IPS-18a (cell line): Measurements from ENCODE around the gene LOXHD1.

Source experiments
- H3K27ac ChIP-seq: one replicate; pipeline ENCODE4 v1.5.1; 2013; ENCODE audit warnings: low read length
- H3K27me3 ChIP-seq: one replicate; pipeline ENCODE4 v1.6.1; 2013; ENCODE audit warnings: mild to moderate bottlenecking, low read length; ENCODE audit not compliant: control insufficient read depth, insufficient read depth
- H3K36me3 ChIP-seq: one replicate; pipeline ENCODE4 v1.6.1; 2013; ENCODE audit warnings: low read depth, low read length; ENCODE audit not compliant: control insufficient read depth
- H3K4me1 ChIP-seq: one replicate; pipeline ENCODE4 v1.6.1; 2013; ENCODE audit warnings: low read depth, low read length; ENCODE audit not compliant: control insufficient read depth
- H3K4me3 ChIP-seq: one replicate; pipeline ENCODE4 v1.5.1; 2013; ENCODE audit warnings: low read length
- H3K9ac ChIP-seq: one replicate; pipeline ENCODE4 v1.6.1; 2013; ENCODE audit warnings: mild to moderate bottlenecking, low read length, moderate library complexity
- H3K9me3 ChIP-seq: one replicate; pipeline ENCODE4 v1.6.1; 2013; ENCODE audit warnings: low read depth, low read length; ENCODE audit not compliant: control insufficient read depth

Gene LOXHD1

GRCh38 chr18:46555213-46555612 lies 101.8 kb downstream of the LOXHD1 start:
- Histone ChIP-seq H3K4me3 (no peak overlapping the region), H3K9me3 (no peaks in the 10 kb centered on the region), H3K36me3 (no peaks in the 10 kb centered on the region), H3K9ac (no peak overlapping the region), H3K4me1 (no peaks in the 10 kb centered on the region), H3K27ac (no peak overlapping the region), H3K27me3 (no peaks in the 10 kb centered on the region)

- H3K4me1 ChIP-seq = no peaks in the 10 kb centered on the region
Observed at GRCh38 chr18:46554406-46555080, 102.5 kb downstream of the LOXHD1 start.

GRCh38 chr18:46550609-46551008 lies 106.4 kb downstream of the LOXHD1 start:
- Histone ChIP-seq H3K36me3 (no peaks in the 10 kb centered on the region), H3K9ac (no peak overlapping the region), H3K9me3 (no peaks in the 10 kb centered on the region), H3K27ac (no peak overlapping the region), H3K27me3 (no peaks in the 10 kb centered on the region), H3K4me1 (no peaks in the 10 kb centered on the region), H3K4me3 (no peak overlapping the region)

More at GRCh38 chr18:46554406-46555080, 102.5 kb downstream of the LOXHD1 start:
- H3K27me3 ChIP-seq = no peaks in the 10 kb centered on the region
- H3K4me3 ChIP-seq = no peak overlapping the region
- H3K36me3 ChIP-seq = no peaks in the 10 kb centered on the region
- H3K9me3 ChIP-seq = no peaks in the 10 kb centered on the region
- H3K9ac ChIP-seq = no peak overlapping the region
- no peak overlapping the region for H3K27ac ChIP-seq

GRCh38 chr18:46547520-46547919 lies 109.5 kb downstream of the LOXHD1 start:
- no peaks in the 10 kb centered on the region for H3K4me1 ChIP-seq
- H3K36me3 ChIP-seq = no peaks in the 10 kb centered on the region
- no peaks in the 10 kb centered on the region for H3K9me3 ChIP-seq
- H3K9ac ChIP-seq = no peak overlapping the region
- H3K27me3 ChIP-seq = no peaks in the 10 kb centered on the region
- H3K27ac ChIP-seq = no peak overlapping the region
- no peak overlapping the region for H3K4me3 ChIP-seq

DNA sequence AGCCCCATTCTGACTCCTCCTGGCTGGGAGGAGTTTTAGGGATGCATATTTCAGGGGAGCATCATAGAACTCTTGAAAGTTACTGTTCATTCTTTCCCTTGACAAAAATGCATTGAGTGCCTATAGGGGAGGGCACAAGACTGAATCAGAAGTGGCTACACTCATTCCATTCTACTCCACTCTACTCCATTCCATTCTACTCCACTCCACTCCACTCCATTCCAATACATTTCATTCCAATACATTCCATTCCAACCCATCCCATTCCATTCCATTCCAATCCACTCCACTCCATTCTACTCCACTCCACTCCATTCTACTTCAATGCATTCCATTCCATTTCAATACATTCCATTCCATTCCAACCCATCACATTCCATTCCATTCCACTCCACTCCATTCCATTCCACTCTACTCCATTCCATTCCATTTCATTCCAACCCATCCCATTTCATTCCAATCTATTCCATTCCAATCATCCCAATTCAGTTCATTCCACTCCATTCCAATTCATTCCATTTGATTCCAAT lies 110.8 kb downstream of the LOXHD1 start:
- Histone ChIP-seq H3K4me3 (no peak overlapping the region), H3K27ac (no peak overlapping the region), H3K9ac (no peak overlapping the region), H3K36me3 (no peaks in the 10 kb centered on the region), H3K27me3 (no peaks in the 10 kb centered on the region), H3K4me1 (no peaks in the 10 kb centered on the region), H3K9me3 (no peaks in the 10 kb centered on the region)

DNA sequence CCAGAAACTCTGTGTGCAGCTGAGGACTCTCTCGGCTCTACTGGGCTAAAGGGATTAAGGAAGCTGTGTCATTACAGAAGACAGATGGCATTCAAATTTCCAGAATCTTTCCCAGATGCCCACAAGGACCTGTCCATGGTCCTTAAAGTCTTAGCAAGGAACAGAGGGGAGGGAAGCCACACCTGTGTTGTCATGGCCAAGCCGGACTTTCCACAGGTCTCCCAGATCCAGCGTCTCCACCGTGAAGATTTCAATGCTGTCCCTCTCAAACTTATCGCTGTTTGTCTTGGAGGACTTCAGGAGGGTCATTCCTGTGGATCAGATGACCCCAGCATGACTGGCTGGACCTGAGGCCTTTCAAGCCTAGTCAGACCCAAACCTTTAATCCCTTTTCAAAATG lies 114.5 kb downstream of the LOXHD1 start:
- Histone ChIP-seq H3K27ac (no peak overlapping the region), H3K27me3 (no peaks in the 10 kb centered on the region), H3K4me3 (no peak overlapping the region), H3K36me3 (no peaks in the 10 kb centered on the region), H3K9ac (no peak overlapping the region), H3K4me1 (no peaks in the 10 kb centered on the region), H3K9me3 (no peaks in the 10 kb centered on the region)

DNA sequence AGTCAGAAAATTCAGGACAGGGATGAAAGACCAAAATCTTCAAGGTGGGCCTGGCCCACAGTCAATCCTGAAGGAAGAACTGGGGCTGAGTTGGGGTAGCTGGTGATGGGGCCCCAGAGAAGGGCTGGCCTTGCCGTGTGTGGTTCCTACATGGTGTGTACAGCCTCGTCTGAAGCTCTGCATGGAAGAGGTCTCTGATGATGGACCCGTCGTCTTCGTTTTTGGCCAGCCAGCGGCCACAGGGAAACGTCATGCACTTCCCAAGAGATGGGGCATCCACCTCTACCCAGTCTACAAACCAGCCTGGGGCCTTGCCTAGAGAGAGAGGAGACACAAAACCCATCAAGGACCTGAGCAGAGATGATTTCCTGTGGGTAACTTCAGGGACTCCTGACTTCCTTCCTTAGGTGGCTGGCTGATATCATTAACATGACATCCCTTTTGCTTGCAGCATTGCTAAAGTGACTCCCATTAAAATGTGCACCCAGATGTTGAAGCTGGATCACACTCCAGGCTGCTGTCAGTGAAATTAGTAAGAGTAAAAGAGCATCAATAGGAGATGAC lies 115.3 kb downstream of the LOXHD1 start:
- no peak overlapping the region for H3K27ac ChIP-seq
- no peaks in the 10 kb centered on the region for H3K36me3 ChIP-seq
- H3K9ac ChIP-seq = no peak overlapping the region
- no peaks in the 10 kb centered on the region for H3K27me3 ChIP-seq
- H3K4me1 ChIP-seq = no peaks in the 10 kb centered on the region
- H3K9me3 ChIP-seq = no peaks in the 10 kb centered on the region
- H3K4me3 ChIP-seq = no peak overlapping the region

- Histone ChIP-seq H3K4me1 (no peaks in the 10 kb centered on the region), H3K27ac (no peak overlapping the region), H3K9ac (no peak overlapping the region), H3K27me3 (no peaks in the 10 kb centered on the region), H3K4me3 (no peak overlapping the region), H3K9me3 (no peaks in the 10 kb centered on the region), H3K36me3 (no peaks in the 10 kb centered on the region)
Observed at GRCh38 chr18:46538376-46538775, 118.6 kb downstream of the LOXHD1 start.

GRCh38 chr18:46536215-46536874 lies 120.7 kb downstream of the LOXHD1 start:
- H3K27me3 ChIP-seq = no peaks in the 10 kb centered on the region
- H3K27ac ChIP-seq = no peak overlapping the region
- no peak overlapping the region for H3K4me3 ChIP-seq
- H3K36me3 ChIP-seq = no peaks in the 10 kb centered on the region
- H3K9ac ChIP-seq = no peak overlapping the region
- no peaks in the 10 kb centered on the region for H3K9me3 ChIP-seq
- no peaks in the 10 kb centered on the region for H3K4me1 ChIP-seq

DNA sequence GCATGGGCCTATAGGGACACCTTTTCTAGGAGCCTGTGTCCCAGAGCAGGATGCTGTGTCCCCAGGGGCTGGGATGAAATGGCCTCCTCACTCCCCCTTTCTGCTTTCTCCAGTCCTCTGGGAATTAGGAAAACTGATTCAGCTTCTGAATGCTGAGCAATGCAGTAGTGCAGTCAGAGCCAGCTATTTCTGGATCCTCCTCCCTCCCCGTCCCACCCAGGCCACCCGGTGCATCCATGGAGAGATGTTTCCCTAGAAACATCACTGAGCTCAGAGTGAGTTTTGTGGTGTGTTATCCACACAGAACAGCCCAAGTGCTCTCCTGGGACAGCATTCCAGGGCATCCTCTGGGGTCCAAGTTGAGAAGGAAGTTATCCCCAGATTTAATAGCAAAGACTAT lies 125.5 kb downstream of the LOXHD1 start:
- no peaks in the 10 kb centered on the region for H3K27me3 ChIP-seq
- no peaks in the 10 kb centered on the region for H3K4me1 ChIP-seq
- no peak overlapping the region for H3K9ac ChIP-seq
- H3K4me3 ChIP-seq = no peak overlapping the region
- H3K27ac ChIP-seq = no peak overlapping the region
- no peaks in the 10 kb centered on the region for H3K9me3 ChIP-seq
- H3K36me3 ChIP-seq = no peaks in the 10 kb centered on the region

DNA sequence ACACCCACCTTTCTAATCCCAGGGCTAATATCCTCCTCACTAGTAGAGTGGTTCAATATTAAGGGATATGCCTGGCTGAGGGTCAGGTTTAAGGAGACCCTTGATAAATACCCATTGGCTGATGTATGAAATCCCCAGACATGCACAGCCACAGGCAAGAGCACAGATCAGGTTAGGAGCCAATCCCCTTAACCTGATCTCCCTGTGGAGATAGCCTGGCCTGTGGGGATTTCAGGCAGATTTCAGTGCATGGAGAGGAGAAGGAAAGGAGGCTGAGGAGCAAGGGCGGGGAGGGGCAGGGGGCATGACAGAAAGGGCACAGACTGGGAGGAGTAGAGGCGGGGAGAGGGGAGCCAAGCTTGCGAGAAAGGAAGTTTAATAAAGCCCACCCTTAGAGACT lies 129.0 kb downstream of the LOXHD1 start:
- H3K9me3 ChIP-seq = no peaks in the 10 kb centered on the region
- no peak overlapping the region for H3K27ac ChIP-seq
- H3K36me3 ChIP-seq = no peaks in the 10 kb centered on the region
- H3K4me3 ChIP-seq = no peak overlapping the region
- no peaks in the 10 kb centered on the region for H3K27me3 ChIP-seq
- H3K4me1 ChIP-seq = no peaks in the 10 kb centered on the region
- H3K9ac ChIP-seq = no peak overlapping the region
